SH-SY5Y (cell line): ENCODE data around the gene DGLUCY.

Source experiments
- GATA2 ChIP-seq: IDR thresholded peaks from 2 replicates; pipeline ENCODE4 v1.6.1; 2011; ENCODE audit warnings: mild to moderate bottlenecking, low read depth, low read length
- GATA3 ChIP-seq: IDR thresholded peaks from 2 replicates; pipeline ENCODE4 v1.6.1; 2011; ENCODE audit warnings: low read depth, mild to moderate bottlenecking, low read length, moderate library complexity

- TF ChIP-seq GATA2 = no peak
- TF ChIP-seq GATA3 = no peak
These were observed 145.0 kb downstream of the DGLUCY start for GRCh38 chr14:91258876-91259275.
